ENCODE measurements around the gene SNAPC2. TPM values are rescaled to one million over a fixed set of nuclear protein-coding genes. Genes with fewer than 3 reads are reported as not detected.
A peak's percentile ranks its signal among the peaks of the same experiment; 100 is the strongest.

The SNAPC2 gene
- total RNA-seq, 1 donor from 2014 or later, result 10.8 TPM

DNA sequence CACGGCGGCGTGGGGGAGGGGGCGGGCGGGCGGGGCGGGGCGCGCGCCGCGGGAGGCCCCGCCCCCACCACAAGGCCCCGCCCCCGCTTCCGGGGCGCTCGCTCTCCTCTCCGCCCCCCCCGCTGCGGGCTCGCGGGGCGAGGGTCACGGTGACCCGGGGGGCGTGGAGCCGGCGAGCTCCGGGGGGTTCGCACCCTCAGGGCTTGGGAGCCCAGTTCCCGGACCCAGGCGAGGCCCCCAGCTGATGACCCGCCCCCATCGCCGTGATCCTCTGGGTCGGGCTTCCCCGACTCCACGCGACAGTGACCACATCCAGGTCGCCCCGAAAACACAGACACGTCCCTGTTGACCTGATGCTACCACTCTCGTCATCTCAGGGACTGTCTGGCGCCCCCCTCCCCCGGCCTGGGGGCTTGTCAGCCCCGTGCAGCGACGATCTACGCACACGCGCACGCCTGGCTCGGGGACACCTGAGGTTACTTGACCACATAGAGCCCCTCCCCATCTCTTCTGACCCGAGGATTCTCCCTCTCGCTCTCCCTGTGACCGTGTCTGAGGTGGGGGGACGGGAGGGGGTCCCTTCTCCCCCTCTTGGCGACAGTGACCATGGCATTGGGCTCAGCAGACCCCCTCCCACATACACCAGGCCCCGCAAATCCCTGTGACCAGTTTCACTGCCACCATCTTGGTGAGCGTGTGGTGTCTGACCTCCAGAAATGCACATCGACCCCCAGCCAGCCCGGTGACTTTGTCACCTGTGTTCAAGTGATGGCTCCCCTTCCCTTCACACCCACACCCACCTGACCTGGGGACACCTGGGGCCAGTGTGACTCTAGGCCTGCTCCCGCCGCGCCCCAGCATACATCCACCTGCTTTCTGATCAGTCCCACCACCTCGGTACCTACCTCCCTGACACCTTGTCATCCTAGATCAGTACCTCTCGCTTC, 15.8 kb upstream of the SNAPC2 start:
- Mint-ChIP-seq H3K36me3 (ENCODE audit: insufficient read depth) (no peaks in the 10 kb centered on the region), H3K9me3 (ENCODE audit: low read depth) (no peaks in the 10 kb centered on the region), H3K4me3 (ENCODE audit: low read depth) (peak overlapping the region; percentile 88), H3K27ac (peak overlapping the region; percentile 92), H3K4me1 (ENCODE audit: low read depth) (peaks cover 19% of the 10 kb centered on the region), H3K27me3 (no peaks in the 10 kb centered on the region)
- no peak for DNase-seq (ENCODE audit: low spot score, unreplicated experiment)
- TF ChIP-seq, protein P1, sequence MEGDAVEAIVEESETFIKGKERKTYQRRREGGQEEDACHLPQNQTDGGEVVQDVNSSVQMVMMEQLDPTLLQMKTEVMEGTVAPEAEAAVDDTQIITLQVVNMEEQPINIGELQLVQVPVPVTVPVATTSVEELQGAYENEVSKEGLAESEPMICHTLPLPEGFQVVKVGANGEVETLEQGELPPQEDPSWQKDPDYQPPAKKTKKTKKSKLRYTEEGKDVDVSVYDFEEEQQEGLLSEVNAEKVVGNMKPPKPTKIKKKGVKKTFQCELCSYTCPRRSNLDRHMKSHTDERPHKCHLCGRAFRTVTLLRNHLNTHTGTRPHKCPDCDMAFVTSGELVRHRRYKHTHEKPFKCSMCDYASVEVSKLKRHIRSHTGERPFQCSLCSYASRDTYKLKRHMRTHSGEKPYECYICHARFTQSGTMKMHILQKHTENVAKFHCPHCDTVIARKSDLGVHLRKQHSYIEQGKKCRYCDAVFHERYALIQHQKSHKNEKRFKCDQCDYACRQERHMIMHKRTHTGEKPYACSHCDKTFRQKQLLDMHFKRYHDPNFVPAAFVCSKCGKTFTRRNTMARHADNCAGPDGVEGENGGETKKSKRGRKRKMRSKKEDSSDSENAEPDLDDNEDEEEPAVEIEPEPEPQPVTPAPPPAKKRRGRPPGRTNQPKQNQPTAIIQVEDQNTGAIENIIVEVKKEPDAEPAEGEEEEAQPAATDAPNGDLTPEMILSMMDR (IDR thresholded peaks at IDR 0.05; ENCODE audit: unreplicated experiment), result no peak

DNA sequence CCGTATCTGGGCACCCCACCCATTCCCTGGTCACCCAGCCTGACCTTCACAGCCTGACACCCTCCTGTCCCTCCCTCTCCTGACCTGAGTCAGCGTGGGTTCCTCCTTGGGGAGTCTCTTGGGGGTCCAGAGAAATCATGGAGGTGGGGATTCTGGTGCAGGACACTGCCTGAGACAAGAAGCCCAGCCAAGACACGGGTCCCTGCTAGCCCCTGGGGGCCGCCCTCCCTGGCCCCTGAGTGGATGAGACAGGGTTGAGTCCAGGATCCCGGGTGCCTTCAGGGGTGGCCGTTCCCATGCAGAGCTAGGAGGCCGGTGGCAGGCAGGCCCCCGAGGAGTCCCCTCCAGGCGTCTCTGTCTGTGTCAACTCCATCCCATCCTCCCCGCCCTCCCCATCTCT, 14.9 kb upstream of the SNAPC2 start:
- no peaks in the 10 kb centered on the region for H3K27me3 Mint-ChIP-seq
- TF ChIP-seq, protein P1 (IDR thresholded peaks at IDR 0.05; ENCODE audit: unreplicated experiment), result no peak
- peak overlapping the region; percentile 92 for H3K27ac Mint-ChIP-seq
- H3K4me3 Mint-ChIP-seq (ENCODE audit: low read depth), result peak overlapping the region; percentile 88
- H3K36me3 Mint-ChIP-seq (ENCODE audit: insufficient read depth), result no peaks in the 10 kb centered on the region
- no peak for DNase-seq (ENCODE audit: low spot score, unreplicated experiment)
- peaks cover 19% of the 10 kb centered on the region for H3K4me1 Mint-ChIP-seq (ENCODE audit: low read depth)
- H3K9me3 Mint-ChIP-seq (ENCODE audit: low read depth), result no peaks in the 10 kb centered on the region

DNA sequence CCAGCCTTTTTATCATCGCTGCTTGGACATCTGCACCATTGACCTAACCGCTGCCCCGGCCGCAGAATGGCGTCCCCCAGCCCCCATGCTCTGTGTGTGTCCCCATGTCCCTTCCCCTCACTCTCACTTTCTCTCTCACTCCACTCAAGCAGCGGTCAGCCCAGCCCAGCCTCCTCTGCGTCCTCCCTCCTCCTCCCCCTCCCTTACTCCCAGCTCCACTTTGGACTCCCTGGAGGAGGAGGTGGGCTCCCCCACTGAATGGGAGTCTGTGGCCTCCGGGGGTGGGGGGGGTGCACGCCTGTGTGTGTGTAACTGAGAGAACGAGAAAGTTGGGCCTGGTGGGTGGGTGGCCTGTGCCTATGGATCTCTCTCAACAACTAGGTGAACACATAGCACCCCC, 14.3 kb upstream of the SNAPC2 start:
- no peak for DNase-seq (ENCODE audit: low spot score, unreplicated experiment)
- TF ChIP-seq, protein P1 (IDR thresholded peaks at IDR 0.05; ENCODE audit: unreplicated experiment), result no peak
- Mint-ChIP-seq H3K36me3 (ENCODE audit: insufficient read depth) (peaks cover 3% of the 10 kb centered on the region), H3K9me3 (ENCODE audit: low read depth) (no peaks in the 10 kb centered on the region), H3K4me3 (ENCODE audit: low read depth) (peak overlapping the region; percentile 66), H3K4me1 (ENCODE audit: low read depth) (peaks cover 19% of the 10 kb centered on the region), H3K27ac (no peak overlapping the region), H3K27me3 (no peaks in the 10 kb centered on the region)

DNA sequence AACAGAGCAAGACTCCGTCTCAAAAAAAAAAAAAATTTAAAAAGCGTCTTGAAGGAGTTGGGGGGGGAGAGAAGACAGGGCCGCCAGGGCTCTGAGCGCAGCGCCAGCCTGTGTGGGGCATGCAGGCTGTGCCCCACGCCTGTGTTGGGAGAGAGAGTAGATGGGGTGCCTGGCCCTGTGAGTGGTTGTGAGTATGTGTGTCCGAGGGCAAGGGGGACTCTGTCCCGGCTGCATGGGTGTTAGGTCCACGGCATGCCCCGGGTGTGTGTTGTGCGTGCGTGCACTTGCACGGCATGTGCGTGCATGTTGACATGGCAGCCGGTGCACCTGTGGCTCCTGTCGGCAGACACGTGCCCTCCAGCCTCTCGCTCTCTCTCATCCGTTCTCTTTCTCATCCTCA, 13.0 kb upstream of the SNAPC2 start:
- no peaks in the 10 kb centered on the region for H3K27me3 Mint-ChIP-seq
- no peaks in the 10 kb centered on the region for H3K9me3 Mint-ChIP-seq (ENCODE audit: low read depth)
- TF ChIP-seq, protein P1 (IDR thresholded peaks at IDR 0.05; ENCODE audit: unreplicated experiment), result no peak

DNA sequence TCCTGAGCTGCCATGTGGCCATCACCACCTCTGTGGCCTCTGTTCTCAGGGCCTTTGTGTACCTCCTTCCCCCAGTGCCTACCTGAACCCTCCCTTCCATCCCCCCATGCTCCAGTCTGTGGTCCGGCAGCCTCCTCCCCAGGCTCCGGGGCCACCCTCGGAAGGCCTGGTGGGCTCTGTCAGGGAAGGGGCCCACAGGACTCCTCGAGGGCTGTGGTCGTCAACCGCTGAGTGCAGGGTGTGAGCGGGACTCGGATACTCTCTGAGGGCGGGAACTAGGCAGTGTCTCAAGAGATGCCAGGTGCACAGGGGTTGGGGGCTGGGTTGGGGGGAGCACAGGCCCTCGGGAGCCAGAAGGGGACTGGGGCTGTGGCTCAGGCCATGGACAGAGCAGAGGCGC, 12.6 kb upstream of the SNAPC2 start:
- no peak overlapping the region for H3K4me3 Mint-ChIP-seq (ENCODE audit: low read depth)
- peaks cover 8% of the 10 kb centered on the region for H3K36me3 Mint-ChIP-seq (ENCODE audit: insufficient read depth)
- no peaks in the 10 kb centered on the region for H3K9me3 Mint-ChIP-seq (ENCODE audit: low read depth)
- H3K27me3 Mint-ChIP-seq, result no peaks in the 10 kb centered on the region
- TF ChIP-seq, protein P1 (IDR thresholded peaks at IDR 0.05; ENCODE audit: unreplicated experiment), result no peak
- H3K27ac Mint-ChIP-seq, result no peak overlapping the region
- DNase-seq (ENCODE audit: low spot score, unreplicated experiment), result no peak
- H3K4me1 Mint-ChIP-seq (ENCODE audit: low read depth), result peaks cover 17% of the 10 kb centered on the region

More for the DNA sequence above, 13.0 kb upstream of the SNAPC2 start:
- peaks cover 19% of the 10 kb centered on the region for H3K4me1 Mint-ChIP-seq (ENCODE audit: low read depth)
- H3K4me3 Mint-ChIP-seq (ENCODE audit: low read depth), result no peak overlapping the region
- peaks cover 8% of the 10 kb centered on the region for H3K36me3 Mint-ChIP-seq (ENCODE audit: insufficient read depth)
- no peak overlapping the region for H3K27ac Mint-ChIP-seq
- no peak for DNase-seq (ENCODE audit: low spot score, unreplicated experiment)

All from progenitor cell of endocrine pancreas (in vitro differentiated cells).